MCF 10A (cell line): Measurements from ENCODE around the gene MKRN2. TPM values are rescaled to one million over a fixed set of nuclear protein-coding genes. Genes with fewer than 3 reads are reported as not detected.
A peak's percentile ranks its signal among the peaks of the same experiment; 100 is the strongest.
"Not testable (repeated sequence)": the region's sequence is repeated elsewhere in the genome, so short reads cannot be mapped to it uniquely, and the experiment has no call there.

Source experiments
- BruUV-seq: library from RNA; stranded (reverse); fragments of 400-500 nt; replicated peaks from 2 replicates; lab custom pipeline; 2021; lab: Mats Ljungman, UMichigan
- CTCF ChIA-PET: fragments of 300-600 bp; sonication (Branson Sonifier 250); formaldehyde crosslinking; extraction: SDS; loops from one replicate; lab custom pipeline; 2021; ENCODE audit warnings: antibody characterized with exemption, inconsistent platforms; lab: Yijun Ruan, JAX
- POLR2A ChIA-PET: fragments of 300-600, 350-650 bp; sonication (Branson Sonifier 250); formaldehyde crosslinking; extraction: SDS; loops from one replicate; lab custom pipeline; 2020; ENCODE audit warnings: antibody characterized with exemption, inconsistent platforms; lab: Yijun Ruan, JAX
- DNase-seq: peaks from one replicate; pipeline ENCODE4 v3.0.0-alpha.2; 2018; ENCODE audit not compliant: unreplicated experiment
- H3K27ac Mint-ChIP-seq: one replicate; pipeline ENCODE4 v1.8.0; 2022; ENCODE audit warnings: mild to moderate bottlenecking, low read depth, mixed read lengths; ENCODE audit not compliant: unreplicated experiment
- H3K27me3 Mint-ChIP-seq: one replicate; pipeline ENCODE4 v1.8.0; 2022; ENCODE audit warnings: mixed read lengths; ENCODE audit not compliant: insufficient read depth, unreplicated experiment
- H3K36me3 Mint-ChIP-seq: one replicate; pipeline ENCODE4 v1.8.0; 2022; ENCODE audit warnings: mild to moderate bottlenecking, moderate library complexity, mixed read lengths; ENCODE audit not compliant: insufficient read depth, unreplicated experiment
- H3K4me1 Mint-ChIP-seq: one replicate; pipeline ENCODE4 v1.8.0; 2022; ENCODE audit warnings: mixed read lengths; ENCODE audit not compliant: insufficient read depth, unreplicated experiment
- H3K4me3 Mint-ChIP-seq: one replicate; pipeline ENCODE4 v1.8.0; 2022; ENCODE audit warnings: mild to moderate bottlenecking, moderate library complexity, mixed read lengths; ENCODE audit not compliant: unreplicated experiment
- H3K9me3 Mint-ChIP-seq: one replicate; pipeline ENCODE4 v1.8.0; 2022; ENCODE audit warnings: mixed read lengths; ENCODE audit not compliant: unreplicated experiment
- intact Hi-C: fragments of 100-400 bp; cut with micrococcal nuclease; formaldehyde crosslinking; loops from 2 replicates; pipeline ENCODE4 v1.14.1; 2022
- total RNA-seq: library from RNA; stranded (reverse); gene quantifications from 2 replicates; pipeline ENCODE4 v1.2.3, GENCODE V29; 2022
- TF ChIP-seq, protein P1 (sequence below): fragments of 200-600 bp; IDR thresholded peaks from one replicate; pipeline ENCODE4 v1.8.0; 2022; ENCODE audit warnings: antibody characterized with exemption, mild to moderate bottlenecking; ENCODE audit not compliant: unreplicated experiment

Gene MKRN2
- total RNA-seq, 1 experiment from 2014 or later = 25.6 TPM

DNA sequence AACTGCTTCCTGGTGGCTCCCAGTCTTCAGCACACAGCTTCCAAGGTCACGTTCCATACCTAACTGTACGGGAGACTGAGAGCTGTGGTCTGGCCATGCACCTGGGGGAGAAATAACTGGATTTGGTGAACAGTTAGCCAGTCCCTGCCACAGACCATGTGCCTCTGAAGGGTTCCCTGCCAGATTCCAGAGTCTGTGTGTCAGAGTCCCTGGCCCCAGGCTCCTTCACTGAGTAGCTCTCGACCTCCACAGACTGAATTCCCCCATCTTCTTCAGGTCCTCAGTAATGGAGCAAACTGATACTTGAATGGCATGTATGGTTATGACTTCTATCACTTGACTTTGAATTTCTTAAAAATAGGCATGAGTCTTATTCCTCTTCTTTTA, 29.1 kb upstream of the MKRN2 start:
- H3K9me3 Mint-ChIP-seq = no peaks in the 10 kb centered on the region

GRCh38 chr3:12532182-12532581, 24.7 kb upstream of the MKRN2 start:
- POLR2A ChIA-PET = no interaction called here
- no peak for DNase-seq
- Mint-ChIP-seq H3K36me3 (peaks cover 79% of the 10 kb centered on the region), H3K4me3 (no peak overlapping the region), H3K27me3 (no peaks in the 10 kb centered on the region), H3K9me3 (no peaks in the 10 kb centered on the region), H3K4me1 (no peaks in the 10 kb centered on the region), H3K27ac (no peak overlapping the region)
- CTCF ChIA-PET = interaction anchor here (0.6 to 0.7 kb wide), 3 partner anchors 33 to 1555 kb away, joined by 3 to 4 read pairs (median 3); no protein-coding TSS in a partner anchor
- no TSS peak for BruUV-seq
- intact Hi-C loops = no loop called here
- TF ChIP-seq, protein P1, sequence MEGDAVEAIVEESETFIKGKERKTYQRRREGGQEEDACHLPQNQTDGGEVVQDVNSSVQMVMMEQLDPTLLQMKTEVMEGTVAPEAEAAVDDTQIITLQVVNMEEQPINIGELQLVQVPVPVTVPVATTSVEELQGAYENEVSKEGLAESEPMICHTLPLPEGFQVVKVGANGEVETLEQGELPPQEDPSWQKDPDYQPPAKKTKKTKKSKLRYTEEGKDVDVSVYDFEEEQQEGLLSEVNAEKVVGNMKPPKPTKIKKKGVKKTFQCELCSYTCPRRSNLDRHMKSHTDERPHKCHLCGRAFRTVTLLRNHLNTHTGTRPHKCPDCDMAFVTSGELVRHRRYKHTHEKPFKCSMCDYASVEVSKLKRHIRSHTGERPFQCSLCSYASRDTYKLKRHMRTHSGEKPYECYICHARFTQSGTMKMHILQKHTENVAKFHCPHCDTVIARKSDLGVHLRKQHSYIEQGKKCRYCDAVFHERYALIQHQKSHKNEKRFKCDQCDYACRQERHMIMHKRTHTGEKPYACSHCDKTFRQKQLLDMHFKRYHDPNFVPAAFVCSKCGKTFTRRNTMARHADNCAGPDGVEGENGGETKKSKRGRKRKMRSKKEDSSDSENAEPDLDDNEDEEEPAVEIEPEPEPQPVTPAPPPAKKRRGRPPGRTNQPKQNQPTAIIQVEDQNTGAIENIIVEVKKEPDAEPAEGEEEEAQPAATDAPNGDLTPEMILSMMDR = no peak

More for the DNA sequence above, 29.1 kb upstream of the MKRN2 start:
- H3K27me3 Mint-ChIP-seq = no peaks in the 10 kb centered on the region
- H3K36me3 Mint-ChIP-seq = peaks cover 85% of the 10 kb centered on the region
- peak overlapping the region; percentile 44 for H3K27ac Mint-ChIP-seq
- no peaks in the 10 kb centered on the region for H3K4me1 Mint-ChIP-seq
- intact Hi-C loops = no loop called here
- no peak overlapping the region for H3K4me3 Mint-ChIP-seq
- no peak for DNase-seq
- ChIA-PET CTCF (no interaction called here), POLR2A (interaction anchor here (0.8 to 2.5 kb wide), 2 partner anchors 18 to 43 kb away, joined by 3 to 11 read pairs; partner anchors contain the start of gene MKRN2OS)
- TF ChIP-seq, protein P1 = no peak
- BruUV-seq = no TSS peak

DNA sequence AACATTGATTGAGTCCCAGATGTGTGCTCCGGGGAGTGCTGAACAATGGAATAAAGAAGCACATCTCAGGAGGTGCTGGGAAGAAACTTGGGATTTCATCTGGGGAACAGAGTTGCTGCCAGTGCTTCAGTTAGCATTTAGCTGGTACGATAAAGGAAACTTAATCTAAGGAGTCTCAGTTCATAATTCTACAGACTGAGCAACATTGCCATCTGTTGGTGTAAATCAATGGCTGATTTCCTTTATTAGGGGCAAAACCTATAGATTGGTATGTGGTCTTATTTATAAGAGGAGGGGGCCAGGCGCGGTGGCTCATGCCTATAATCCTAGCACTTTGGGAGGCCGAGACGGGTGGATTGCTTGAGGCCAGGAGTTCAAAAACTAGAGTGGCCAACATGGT, 20.5 kb upstream of the MKRN2 start:
- TF ChIP-seq, protein P1 = peak; percentile 8
- peaks cover 65% of the 10 kb centered on the region for H3K36me3 Mint-ChIP-seq
- DNase-seq = no peak
- H3K9me3 Mint-ChIP-seq = no peaks in the 10 kb centered on the region
- no peaks in the 10 kb centered on the region for H3K27me3 Mint-ChIP-seq
- H3K4me1 Mint-ChIP-seq = no peaks in the 10 kb centered on the region
- CTCF ChIA-PET = interaction anchor here (0.5 to 1.0 kb wide), 5 partner anchors 10 to 1179 kb away, joined by 3 to 7 read pairs (median 3); no protein-coding TSS in a partner anchor
- intact Hi-C loops = no loop called here
- H3K27ac Mint-ChIP-seq = peak overlapping the region; percentile 23
- POLR2A ChIA-PET = interaction anchor here (0.9 to 1.5 kb wide), 3 partner anchors 10 to 53 kb away, joined by 3 to 4 read pairs (median 3); no protein-coding TSS in a partner anchor
- no peak overlapping the region for H3K4me3 Mint-ChIP-seq
- BruUV-seq = no TSS peak

DNA sequence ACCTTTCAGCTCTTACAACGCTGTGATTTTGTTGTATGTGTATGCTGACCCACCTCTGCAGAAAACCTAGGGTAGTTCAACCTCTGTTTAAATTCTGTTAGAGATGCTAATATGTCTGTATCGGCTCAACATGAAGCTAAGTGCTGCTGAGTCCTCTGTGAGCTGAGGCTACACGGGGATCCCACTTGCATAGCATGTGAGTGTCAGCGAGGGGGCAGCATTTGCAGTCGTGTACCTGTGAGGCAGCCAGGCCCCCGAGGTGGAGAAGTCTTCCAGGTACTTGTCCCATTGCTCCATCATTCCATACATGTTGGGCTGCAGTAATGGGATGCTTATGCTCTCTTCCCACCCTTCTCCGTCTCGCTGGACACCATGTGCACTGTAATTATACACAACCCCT, 15.3 kb upstream of the MKRN2 start:
- DNase-seq = no peak
- peaks cover 41% of the 10 kb centered on the region for H3K36me3 Mint-ChIP-seq
- H3K4me3 Mint-ChIP-seq = no peak overlapping the region
- intact Hi-C loops = no loop called here
- peaks cover 7% of the 10 kb centered on the region for H3K4me1 Mint-ChIP-seq
- TF ChIP-seq, protein P1 = no peak
- no peaks in the 10 kb centered on the region for H3K27me3 Mint-ChIP-seq
- no peaks in the 10 kb centered on the region for H3K9me3 Mint-ChIP-seq
- H3K27ac Mint-ChIP-seq = no peak overlapping the region
- no TSS peak for BruUV-seq
- ChIA-PET POLR2A (interaction anchor here (1.0 kb wide), 1 partner anchor 33 kb away, joined by 4 read pairs; no protein-coding TSS in a partner anchor), CTCF (no interaction called here)

GRCh38 chr3:12543497-12543896, 13.4 kb upstream of the MKRN2 start:
- H3K4me1 Mint-ChIP-seq, H3K4me3 Mint-ChIP-seq, intact Hi-C loops, DNase-seq, BruUV-seq, H3K9me3 Mint-ChIP-seq, H3K27me3 Mint-ChIP-seq, H3K27ac Mint-ChIP-seq: not testable (repeated sequence)
- POLR2A ChIA-PET = interaction anchor here (0.7 to 5.1 kb wide), 2 partner anchors 9 to 13 kb away, joined by 4 to 77 read pairs; partner anchors contain the start of gene MKRN2
- peaks cover 46% of the 10 kb centered on the region for H3K36me3 Mint-ChIP-seq
- CTCF ChIA-PET = interaction anchor here (1.0 to 1.2 kb wide), 3 partner anchors 21 to 368 kb away, joined by 3 to 4 read pairs (median 4); partner anchors contain the start of gene TSEN2
